ENCODE results near the gene NOS2. TPM values are rescaled to one million over a fixed set of nuclear protein-coding genes. Genes with fewer than 3 reads are reported as not detected.
"Not testable (repeated sequence)": the region's sequence is repeated elsewhere in the genome, so short reads cannot be mapped to it uniquely, and the experiment has no call there.

NOS2 gene
- total RNA-seq, 1 experiment from 2014 or later: 0.35 TPM

DNA sequence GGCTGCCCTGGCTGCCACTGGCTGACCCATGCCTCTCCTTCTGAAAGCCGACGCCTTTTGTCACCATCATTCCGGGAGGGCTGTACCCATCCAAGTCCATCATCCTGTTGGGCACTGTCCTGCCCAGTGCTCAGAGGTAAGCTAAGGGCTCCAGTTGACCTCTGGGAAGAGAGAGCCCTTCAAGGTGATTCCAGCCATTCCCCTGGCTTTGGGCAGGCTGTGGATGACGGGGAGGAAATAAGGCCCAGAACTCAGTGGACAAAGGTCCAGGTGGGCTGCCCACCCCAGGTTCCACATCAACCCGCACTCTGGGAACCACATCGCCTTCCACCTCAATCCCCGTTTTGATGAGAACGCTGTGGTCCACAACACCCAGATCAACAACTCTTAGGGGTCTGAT lies 45.8 kb downstream of the NOS2 start:
- H3K79me2 ChIP-seq (ENCODE audit: insufficient read depth, low read length): no peaks in the 10 kb centered on the region
- H2AK5ac ChIP-seq (ENCODE audit: insufficient read length, low read length): no peak overlapping the region
- H3K4me1 ChIP-seq (ENCODE audit: insufficient read depth, low read length): no peaks in the 10 kb centered on the region
- no peak overlapping the region for H3K27ac Mint-ChIP-seq
- H4K20me1 ChIP-seq (ENCODE audit: control insufficient read depth, insufficient read depth, insufficient read length): no peaks in the 10 kb centered on the region
- H3T11ph ChIP-seq (ENCODE audit: low read length): no peak overlapping the region
- no peaks in the 10 kb centered on the region; the same call in 1 of the 2 replicates for H3K27me3 Mint-ChIP-seq (ENCODE audit: low read depth)
- H3K4me3 Mint-ChIP-seq: no peak overlapping the region
- H3K9me3 ChIP-seq (ENCODE audit: control insufficient read depth, low read depth, low read length): no peaks in the 10 kb centered on the region
- H3K18ac ChIP-seq (ENCODE audit: insufficient read length, low read depth, low read length): no peak overlapping the region
- DNase-seq: peak; percentile 15
- H4K8ac ChIP-seq (replicated peaks; ENCODE audit: insufficient read length, low read depth, low read length): no peak overlapping the region
- H3K36me3 Mint-ChIP-seq (ENCODE audit: insufficient read depth in 1 of 3, low read depth in 3 of 3): no peaks in the 10 kb centered on the region
- no peak overlapping the region for H3K4ac ChIP-seq (ENCODE audit: low read depth, low read length)
- H2BK20ac ChIP-seq (ENCODE audit: low read depth, low read length, poor library complexity, severe bottlenecking): no peak overlapping the region
- H2BK12ac ChIP-seq (ENCODE audit: insufficient read length, low read depth, low read length): no peak overlapping the region
- no peak overlapping the region for H2AFZ ChIP-seq (ENCODE audit: low read length)
- no CpG with 5 or more reads among the region's 8 CpGs for WGBS (ENCODE audit: extremely low coverage, insufficient read length, low lambda C conversion rate)
- no peak overlapping the region for H3K4me2 ChIP-seq (ENCODE audit: insufficient read depth, insufficient read length, low read length)
- no peak overlapping the region for H3K27ac ChIP-seq (ENCODE audit: insufficient read length, low read depth, low read length)
- no peak overlapping the region for H3K14ac ChIP-seq (ENCODE audit: insufficient read depth, low read length)
- no peak overlapping the region for H2BK120ac ChIP-seq (ENCODE audit: low read depth, low read length, poor library complexity, severe bottlenecking)
- H2BK15ac ChIP-seq (ENCODE audit: low read depth, low read length): no peak overlapping the region
- H3K4me1 Mint-ChIP-seq: peaks cover 0 to 6% of the 10 kb centered on the region in 2 experiments; a peak in 2 of 4 replicates
- no peak overlapping the region for H3K56ac ChIP-seq (ENCODE audit: insufficient read length, low read depth, low read length)
- TF ChIP-seq, protein P1, sequence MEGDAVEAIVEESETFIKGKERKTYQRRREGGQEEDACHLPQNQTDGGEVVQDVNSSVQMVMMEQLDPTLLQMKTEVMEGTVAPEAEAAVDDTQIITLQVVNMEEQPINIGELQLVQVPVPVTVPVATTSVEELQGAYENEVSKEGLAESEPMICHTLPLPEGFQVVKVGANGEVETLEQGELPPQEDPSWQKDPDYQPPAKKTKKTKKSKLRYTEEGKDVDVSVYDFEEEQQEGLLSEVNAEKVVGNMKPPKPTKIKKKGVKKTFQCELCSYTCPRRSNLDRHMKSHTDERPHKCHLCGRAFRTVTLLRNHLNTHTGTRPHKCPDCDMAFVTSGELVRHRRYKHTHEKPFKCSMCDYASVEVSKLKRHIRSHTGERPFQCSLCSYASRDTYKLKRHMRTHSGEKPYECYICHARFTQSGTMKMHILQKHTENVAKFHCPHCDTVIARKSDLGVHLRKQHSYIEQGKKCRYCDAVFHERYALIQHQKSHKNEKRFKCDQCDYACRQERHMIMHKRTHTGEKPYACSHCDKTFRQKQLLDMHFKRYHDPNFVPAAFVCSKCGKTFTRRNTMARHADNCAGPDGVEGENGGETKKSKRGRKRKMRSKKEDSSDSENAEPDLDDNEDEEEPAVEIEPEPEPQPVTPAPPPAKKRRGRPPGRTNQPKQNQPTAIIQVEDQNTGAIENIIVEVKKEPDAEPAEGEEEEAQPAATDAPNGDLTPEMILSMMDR (conservative IDR thresholded peaks at IDR 0.05): no peak
- no peak overlapping the region for H3K23ac ChIP-seq (ENCODE audit: insufficient read length, low read depth, low read length)
- H4K5ac ChIP-seq (ENCODE audit: insufficient read length, low read depth, low read length): no peak overlapping the region
- no peaks in the 10 kb centered on the region for H3K23me2 ChIP-seq (ENCODE audit: insufficient read length, low read depth, low read length, poor library complexity, severe bottlenecking)
- no peak overlapping the region for H4K91ac ChIP-seq (ENCODE audit: insufficient read length, low read depth, low read length)
- no peaks in the 10 kb centered on the region for H3K9me3 Mint-ChIP-seq
- H3K9ac ChIP-seq (ENCODE audit: extremely low read depth, insufficient read length, low read length): no peak overlapping the region
- H3K27me3 ChIP-seq (ENCODE audit: insufficient read depth, low read length): no peaks in the 10 kb centered on the region
- H2BK5ac ChIP-seq (ENCODE audit: insufficient read length, low read length): no peak overlapping the region
- H3K79me1 ChIP-seq (ENCODE audit: insufficient read depth, low read depth, low read length, poor library complexity, severe bottlenecking): no peaks in the 10 kb centered on the region

DNA sequence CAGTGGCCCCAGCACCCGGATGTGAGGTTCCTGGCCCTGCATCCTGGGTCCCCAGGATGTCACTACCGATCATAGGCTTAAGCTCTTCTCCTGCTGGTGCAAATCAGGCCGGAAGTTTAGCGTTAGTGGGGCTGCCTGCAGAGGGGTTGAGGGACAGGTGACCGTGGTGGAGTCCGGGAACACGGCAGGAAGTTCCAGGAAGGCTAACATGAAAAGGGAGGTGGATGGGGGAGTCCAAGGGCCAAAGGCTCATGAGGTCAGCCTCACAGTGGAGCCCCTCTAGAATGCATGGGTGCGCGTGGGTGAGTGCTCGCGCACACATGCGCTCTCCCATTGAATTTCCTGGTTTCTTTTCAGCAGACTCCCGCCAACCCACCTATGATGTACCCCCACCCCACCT lies 46.6 kb downstream of the NOS2 start:
- H2AK5ac ChIP-seq (ENCODE audit: insufficient read length, low read length); H3K56ac ChIP-seq (ENCODE audit: insufficient read length, low read depth, low read length); H3K27me3 Mint-ChIP-seq (ENCODE audit: low read depth); H3K79me1 ChIP-seq (ENCODE audit: insufficient read depth, low read depth, low read length, poor library complexity, severe bottlenecking); H4K8ac ChIP-seq (replicated peaks; ENCODE audit: insufficient read length, low read depth, low read length); H2BK120ac ChIP-seq (ENCODE audit: low read depth, low read length, poor library complexity, severe bottlenecking); H2BK15ac ChIP-seq (ENCODE audit: low read depth, low read length); H3K4me1 Mint-ChIP-seq; H3K4me2 ChIP-seq (ENCODE audit: insufficient read depth, insufficient read length, low read length); H2BK5ac ChIP-seq (ENCODE audit: insufficient read length, low read length); H4K91ac ChIP-seq (ENCODE audit: insufficient read length, low read depth, low read length); H3K36me3 Mint-ChIP-seq (ENCODE audit: insufficient read depth in 1 of 3, low read depth in 3 of 3); H3K9me3 ChIP-seq (ENCODE audit: control insufficient read depth, low read depth, low read length); H3T11ph ChIP-seq (ENCODE audit: low read length); H3K23me2 ChIP-seq (ENCODE audit: insufficient read length, low read depth, low read length, poor library complexity, severe bottlenecking); H2BK20ac ChIP-seq (ENCODE audit: low read depth, low read length, poor library complexity, severe bottlenecking); H3K27ac ChIP-seq (ENCODE audit: insufficient read length, low read depth, low read length); H3K27me3 ChIP-seq (ENCODE audit: insufficient read depth, low read length); H4K20me1 ChIP-seq (ENCODE audit: control insufficient read depth, insufficient read depth, insufficient read length); H3K9me3 Mint-ChIP-seq; H3K79me2 ChIP-seq (ENCODE audit: insufficient read depth, low read length); H3K9ac ChIP-seq (ENCODE audit: extremely low read depth, insufficient read length, low read length); H2AFZ ChIP-seq (ENCODE audit: low read length); H3K23ac ChIP-seq (ENCODE audit: insufficient read length, low read depth, low read length); H3K4me3 Mint-ChIP-seq; DNase-seq; H3K4me1 ChIP-seq (ENCODE audit: insufficient read depth, low read length); H3K4ac ChIP-seq (ENCODE audit: low read depth, low read length); H4K5ac ChIP-seq (ENCODE audit: insufficient read length, low read depth, low read length); H2BK12ac ChIP-seq (ENCODE audit: insufficient read length, low read depth, low read length); H3K18ac ChIP-seq (ENCODE audit: insufficient read length, low read depth, low read length); H3K14ac ChIP-seq (ENCODE audit: insufficient read depth, low read length): not testable (repeated sequence)
- WGBS (ENCODE audit: extremely low coverage, insufficient read length, low lambda C conversion rate): no CpG with 5 or more reads among the region's 13 CpGs
- H3K27ac Mint-ChIP-seq: peak overlapping the region in 1 of 3 experiments; percentile 40; a peak in 1 of 7 replicates

All from H9 (cell line).